K562 (cell line): Measurements from ENCODE around the gene TMEM215. TPM values are rescaled to one million over a fixed set of nuclear protein-coding genes. Genes with fewer than 3 reads are reported as not detected.

Experiments
- GMEB1 ChIP-seq: fragments of 250-450 bp; sonication (Bioruptor Pico); IDR thresholded peaks from 2 replicates; pipeline ENCODE4 v1.4.0; 2020; ENCODE audit warnings: mild to moderate bottlenecking
- KAT7 ChIP-seq: sonication (generic); formaldehyde crosslinking; IDR thresholded peaks from 2 replicates; pipeline ENCODE4 v1.8.0; 2022; ENCODE audit warnings: missing genetic modification reagents, mild to moderate bottlenecking, borderline replicate concordance
- POLR3A ChIP-seq: IDR thresholded peaks from 2 replicates; pipeline ENCODE4 v1.6.1; 2011; ENCODE audit warnings: borderline replicate concordance, mild to moderate bottlenecking, moderate library complexity; ENCODE audit not compliant: insufficient read length, insufficient read depth; ENCODE audit errors: extremely low read depth
- TFE3 ChIP-seq: fragments of 450-650 bp; formaldehyde crosslinking; IDR thresholded peaks from 2 replicates; pipeline ENCODE4 v1.4.0; 2020; ENCODE audit warnings: mild to moderate bottlenecking, mixed read lengths
- ZBTB33 ChIP-seq: sonication (generic); formaldehyde crosslinking; IDR thresholded peaks from 2 replicates; pipeline ENCODE4 v1.8.1; 2023; ENCODE audit warnings: mild to moderate bottlenecking, missing genetic modification reagents
- ZNF318 ChIP-seq, 2 experiments: fragments of 450-650 bp; IDR thresholded peaks; 2 replicates each; pipeline ENCODE4 v1.6.1; 2016; ENCODE audit warnings: mild to moderate bottlenecking in 2 of 2, borderline replicate concordance in 1 of 2, low read depth in 1 of 2, moderate library complexity in 1 of 2
- ZNF41 ChIP-seq: fragments of 250-450 bp; sonication (Bioruptor Pico); conservative IDR thresholded peaks from 2 replicates; pipeline ENCODE4 v1.4.0; 2020; ENCODE audit warnings: mild to moderate bottlenecking
- polyA plus RNA-seq, 8 experiments: library from polyadenylated mRNA; depleted of rRNA in 4 of 8; stranded (reverse) in 5 of 8; unstranded in 3 of 8; fragments of >200 nt; fragmentation: Nextera tagmentation in 2 of 8; fragmentation: Illumina TruSeq in 1 of 8; extraction: Ambion mirVana in 2 of 8; extraction: Trizol in 1 of 8; gene quantifications; 2 replicates each; pipeline versions ENCODE4 v1.2.1 to v1.2.3, GENCODE V29; 2011 to 2014; ENCODE audit warnings: inconsistent platforms in 1 of 8, missing spikeins in 1 of 8
- total RNA-seq, 7 experiments: library from RNA; depleted of rRNA in 6 of 7; stranded (reverse); fragments of >200 nt in 6 of 7; fragmentation: Illumina TruSeq in 2 of 7; extraction: Trizol in 2 of 7; gene quantifications; 2 replicates each; pipeline versions ENCODE4 v1.2.1 to v1.2.3, GENCODE V29; 2011 to 2021; ENCODE audit warnings: low replicate concordance in 1 of 7

Gene TMEM215
- total and polyA plus RNA-seq, 9 of the 15 experiments (the other 6 are each of a cell fraction or from before 2014, with no cell fraction given): not detected

- no peak for TF ChIP-seq ZNF318 (IDR thresholded peaks at IDR 0.05; ENCODE audit: borderline replicate concordance in 1 of 2, low read depth in 1 of 2)
- no peak for TF ChIP-seq ZBTB33
- TF ChIP-seq POLR3A: no peak
- TF ChIP-seq GMEB1 (CRISPR knock-in tag): no peak
- TF ChIP-seq KAT7: no peak
- no peak for TF ChIP-seq ZNF41 (CRISPR knock-in tag)
- TF ChIP-seq TFE3 (CRISPR knock-in tag): no peak
These were observed 37.0 kb downstream of the TMEM215 start (continued) for GRCh38 chr9:32820322-32820721.
